Epithelial cell of proximal tubule (primary cell): Measurements from ENCODE around the gene KIF22. TPM values are rescaled to one million over a fixed set of nuclear protein-coding genes. Genes with fewer than 3 reads are reported as not detected.

Experiments
- DNase-seq: peaks from one replicate; pipeline ENCODE4 v3.0.0-alpha.2; 2011; ENCODE audit warnings: low read depth
- H3K4me3 ChIP-seq: 2 replicates; pipeline ENCODE4 v1.5.1; 2011; ENCODE audit warnings: low read depth, mild to moderate bottlenecking, low read length
- total RNA-seq: library from RNA; depleted of rRNA; stranded (reverse); fragments of >200 nt; gene quantifications from 2 replicates; pipeline ENCODE4 v1.2.3, GENCODE V29; 2015
- TF ChIP-seq, protein P1 (sequence below): conservative IDR thresholded peaks from 2 replicates; pipeline ENCODE4 v1.5.1; 2012; ENCODE audit warnings: low read depth, mild to moderate bottlenecking, low read length

Gene KIF22
- total RNA-seq, 1 donor from 2014 or later, result 105 TPM

DNA sequence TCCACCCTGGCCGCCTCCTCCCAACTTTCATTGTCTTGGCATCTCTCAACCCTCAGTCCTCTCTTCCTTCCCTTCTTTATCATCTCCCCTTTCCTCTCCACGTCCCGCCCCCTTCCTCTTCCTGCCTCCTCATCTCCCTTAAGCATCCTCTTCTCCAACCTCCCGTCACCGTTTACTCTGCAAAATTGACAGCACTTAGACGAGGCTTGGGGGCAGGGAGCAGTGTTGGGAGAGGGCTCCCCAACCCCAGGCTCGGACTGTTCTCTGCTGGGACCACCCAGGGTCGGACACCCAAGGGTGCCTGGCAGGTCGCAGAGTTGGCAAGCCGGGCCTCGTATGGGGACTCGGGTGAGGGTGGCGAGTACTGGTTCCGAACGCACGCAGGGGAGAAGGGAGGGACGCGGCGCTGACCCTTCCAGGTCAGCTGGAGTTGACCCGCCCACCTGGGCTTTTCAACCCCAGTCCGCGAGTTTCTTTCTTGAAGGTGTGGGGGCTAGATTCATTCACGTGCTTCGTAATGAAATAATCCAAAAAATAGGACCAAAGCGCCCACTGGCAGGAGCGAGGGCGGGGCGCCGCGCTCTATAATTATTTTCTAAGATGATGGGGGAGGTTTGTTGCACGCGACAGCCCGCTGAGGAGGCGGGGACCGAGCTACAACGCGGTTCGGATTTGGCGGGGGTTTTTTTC, 24.6 kb downstream of the KIF22 start:
- DNase-seq, result no peak
- TF ChIP-seq, protein P1, sequence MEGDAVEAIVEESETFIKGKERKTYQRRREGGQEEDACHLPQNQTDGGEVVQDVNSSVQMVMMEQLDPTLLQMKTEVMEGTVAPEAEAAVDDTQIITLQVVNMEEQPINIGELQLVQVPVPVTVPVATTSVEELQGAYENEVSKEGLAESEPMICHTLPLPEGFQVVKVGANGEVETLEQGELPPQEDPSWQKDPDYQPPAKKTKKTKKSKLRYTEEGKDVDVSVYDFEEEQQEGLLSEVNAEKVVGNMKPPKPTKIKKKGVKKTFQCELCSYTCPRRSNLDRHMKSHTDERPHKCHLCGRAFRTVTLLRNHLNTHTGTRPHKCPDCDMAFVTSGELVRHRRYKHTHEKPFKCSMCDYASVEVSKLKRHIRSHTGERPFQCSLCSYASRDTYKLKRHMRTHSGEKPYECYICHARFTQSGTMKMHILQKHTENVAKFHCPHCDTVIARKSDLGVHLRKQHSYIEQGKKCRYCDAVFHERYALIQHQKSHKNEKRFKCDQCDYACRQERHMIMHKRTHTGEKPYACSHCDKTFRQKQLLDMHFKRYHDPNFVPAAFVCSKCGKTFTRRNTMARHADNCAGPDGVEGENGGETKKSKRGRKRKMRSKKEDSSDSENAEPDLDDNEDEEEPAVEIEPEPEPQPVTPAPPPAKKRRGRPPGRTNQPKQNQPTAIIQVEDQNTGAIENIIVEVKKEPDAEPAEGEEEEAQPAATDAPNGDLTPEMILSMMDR, result no peak
- H3K4me3 ChIP-seq, result peak overlapping the region; percentile 83

DNA sequence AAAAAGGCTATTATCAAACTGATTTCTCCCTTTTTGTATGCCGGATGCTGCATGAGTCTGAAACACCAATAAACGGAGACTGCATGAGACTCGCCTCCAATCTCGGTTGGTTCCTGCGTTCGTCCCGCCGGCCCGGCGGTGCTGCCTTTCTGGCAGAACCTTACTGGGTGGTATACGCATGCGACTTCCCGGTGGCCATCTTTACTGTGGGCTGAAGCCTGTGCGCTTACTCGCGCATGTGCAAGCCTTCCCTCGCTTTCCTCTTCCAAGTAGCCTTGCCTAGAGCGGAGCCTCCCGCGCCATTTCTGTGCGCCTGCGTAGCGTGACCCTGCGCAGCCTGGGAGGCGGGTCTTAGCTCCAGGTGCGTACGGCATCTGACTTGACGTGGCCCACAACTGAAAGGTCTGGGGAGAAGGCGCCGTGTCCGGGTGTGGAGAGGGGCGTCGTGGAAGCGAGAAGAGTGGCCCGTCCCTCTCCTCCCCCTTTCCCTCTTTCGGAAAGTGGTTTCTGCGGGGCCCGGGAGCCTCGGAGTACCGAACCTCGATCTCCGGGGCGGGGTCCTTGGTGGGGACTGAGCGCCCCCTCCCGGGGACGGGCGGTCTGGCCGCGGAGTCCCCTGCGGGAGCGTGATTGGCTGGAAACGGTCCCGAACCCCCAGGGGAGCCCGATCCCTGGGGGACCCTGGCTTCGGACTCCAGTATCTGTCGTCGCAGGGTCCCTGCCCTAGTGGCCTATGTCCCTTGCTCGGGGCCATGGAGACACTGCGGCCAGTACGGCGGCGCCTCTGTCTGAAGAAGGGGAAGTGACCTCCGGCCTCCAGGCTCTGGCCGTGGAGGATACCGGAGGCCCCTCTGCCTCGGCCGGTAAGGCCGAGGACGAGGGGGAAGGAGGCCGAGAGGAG, 25.5 kb downstream of the KIF22 start, which contains the start of gene PAGR1:
PAGR1 (plus strand) TSS at position 360 of the 901 bp plus-strand sequence; CDS start at position 734, 374 bp downstream.
- DNase-seq, result peak; percentile 93
- H3K4me3 ChIP-seq, result peak within 1 kb of the TSS; percentile 83
- TF ChIP-seq, protein P1, result peak; percentile 83

DNA sequence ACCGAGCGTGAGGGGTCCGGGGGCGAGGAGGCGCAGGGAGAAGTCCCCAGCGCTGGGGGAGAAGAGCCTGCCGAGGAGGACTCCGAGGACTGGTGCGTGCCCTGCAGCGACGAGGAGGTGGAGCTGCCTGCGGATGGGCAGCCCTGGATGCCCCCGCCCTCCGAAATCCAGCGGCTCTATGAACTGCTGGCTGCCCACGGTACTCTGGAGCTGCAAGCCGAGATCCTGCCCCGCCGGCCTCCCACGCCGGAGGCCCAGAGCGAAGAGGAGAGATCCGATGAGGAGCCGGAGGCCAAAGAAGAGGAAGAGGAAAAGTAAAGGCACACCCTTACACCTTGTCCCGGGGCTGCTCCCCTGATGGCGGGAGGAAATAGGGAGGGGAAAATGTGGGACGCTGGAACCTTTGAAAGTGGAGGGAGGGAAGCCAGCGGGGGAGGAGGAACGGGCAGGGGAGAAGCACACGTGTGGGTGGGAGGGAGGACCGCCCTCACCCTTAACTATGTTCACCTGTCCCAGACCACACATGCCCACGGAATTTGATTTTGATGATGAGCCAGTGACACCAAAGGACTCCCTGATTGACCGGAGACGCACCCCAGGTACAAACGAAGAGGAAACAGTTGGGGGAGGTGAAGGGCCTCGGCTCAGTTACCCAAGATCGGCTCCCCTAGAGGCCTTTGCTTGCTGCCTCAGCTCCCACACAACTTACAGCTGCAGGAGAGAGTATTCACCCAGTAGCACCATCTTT, 26.3 kb downstream of the KIF22 start:
- TF ChIP-seq, protein P1, result peak; percentile 19
- no peak for DNase-seq
- H3K4me3 ChIP-seq, result peak overlapping the region; percentile 83

DNA sequence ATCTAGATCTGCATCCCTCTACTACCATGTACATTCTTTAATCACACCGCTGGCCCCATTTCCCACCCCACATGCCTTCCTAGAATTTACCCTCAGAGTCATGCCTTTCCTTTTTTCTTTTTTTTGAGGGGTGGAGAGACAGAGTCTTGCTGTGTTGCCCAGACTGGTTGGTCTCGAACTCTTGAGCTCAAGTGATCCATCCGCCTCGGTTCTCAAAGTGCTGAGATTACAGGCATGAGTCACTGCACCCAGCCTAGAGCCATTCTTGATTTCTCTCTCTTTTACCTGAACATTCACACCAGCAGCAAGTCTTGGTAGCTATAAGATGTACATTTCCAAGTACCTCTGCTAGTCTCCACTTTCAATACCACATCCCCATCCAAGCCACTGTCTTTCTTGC, 27.5 kb downstream of the KIF22 start:
- DNase-seq, result no peak
- H3K4me3 ChIP-seq, result no peak overlapping the region
- TF ChIP-seq, protein P1, result no peak

DNA sequence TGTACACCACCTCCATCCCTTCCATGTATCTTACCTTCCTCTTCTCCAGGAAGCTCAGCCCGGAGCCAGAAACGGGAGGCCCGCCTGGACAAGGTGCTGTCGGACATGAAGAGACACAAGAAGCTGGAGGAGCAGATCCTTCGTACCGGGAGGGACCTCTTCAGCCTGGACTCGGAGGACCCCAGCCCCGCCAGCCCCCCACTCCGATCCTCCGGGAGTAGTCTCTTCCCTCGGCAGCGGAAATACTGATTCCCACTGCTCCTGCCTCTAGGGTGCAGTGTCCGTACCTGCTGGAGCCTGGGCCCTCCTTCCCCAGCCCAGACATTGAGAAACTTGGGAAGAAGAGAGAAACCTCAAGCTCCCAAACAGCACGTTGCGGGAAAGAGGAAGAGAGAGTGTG, 29.0 kb downstream of the KIF22 start:
- TF ChIP-seq, protein P1, result peak; percentile 63
- DNase-seq, result no peak
- H3K4me3 ChIP-seq, result peak overlapping the region; percentile 76

DNA sequence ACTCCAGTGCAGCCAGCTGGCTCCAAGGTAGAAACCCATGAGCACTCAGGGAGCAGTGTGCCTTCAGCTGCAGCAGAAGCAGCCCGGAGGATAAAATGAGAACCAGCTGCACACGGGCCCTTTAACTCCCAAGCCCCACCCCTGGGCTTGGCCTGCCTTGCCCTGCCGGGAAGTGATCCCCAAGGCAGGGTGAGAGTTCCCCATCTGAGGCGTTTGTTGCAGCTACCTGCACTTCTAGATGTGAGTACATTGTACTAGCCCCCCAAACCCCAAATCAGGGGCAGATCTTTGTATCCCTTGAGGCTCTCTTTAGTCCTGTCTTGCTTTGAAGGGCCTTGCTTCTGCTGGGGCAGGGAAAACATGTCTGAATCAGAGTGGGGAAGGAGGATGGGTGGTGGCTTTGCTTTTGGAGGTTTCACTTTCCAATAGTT, 29.7 kb downstream of the KIF22 start, which contains the start of gene MVP:
MVP (plus strand) TSS at position 192 of the 431 bp plus-strand sequence. CDS start 10,088 bp downstream, outside the sequence.
- H3K4me3 ChIP-seq, result peak within 1 kb of the TSS; percentile 76
- DNase-seq, result no peak
- TF ChIP-seq, protein P1, result no peak
